Activated CD4-positive, alpha-beta T cell treated with anti-CD3 and anti-CD28 coated beads for 24 hours (primary cell): ENCODE results near the gene ERGIC1.

Source experiments
- DNase-seq, 2 donors: peaks; one replicate each; pipeline ENCODE4 v3.0.0-alpha.2; 2020; ENCODE audit warnings: low read depth in 2 of 2

The ERGIC1 gene

GRCh38 chr5:172828911-172829431, 5.1 kb upstream of the ERGIC1 start:
- DNase-seq = no peak

GRCh38 chr5:172830275-172830799, 3.7 kb upstream of the ERGIC1 start:
- DNase-seq = no peak

- DNase-seq = no peak
These were observed 3.0 kb upstream of the ERGIC1 start for GRCh38 chr5:172830876-172831662.

- DNase-seq = no peak
These were observed 1.4 kb upstream of the ERGIC1 start for GRCh38 chr5:172832383-172833315.

- DNase-seq = no peak
These were observed 722 bp upstream of the ERGIC1 start for GRCh38 chr5:172833372-172833685.

GRCh38 chr5:172834415-172835289, 601 bp downstream of the ERGIC1 start:
- no peak for DNase-seq

- no peak for DNase-seq
These were observed 1.4 kb downstream of the ERGIC1 start for GRCh38 chr5:172835290-172835993.

GRCh38 chr5:172835994-172836356, 1.9 kb downstream of the ERGIC1 start:
- DNase-seq = no peak

GRCh38 chr5:172837640-172838039, 3.6 kb downstream of the ERGIC1 start:
- no peak for DNase-seq

GRCh38 chr5:172838151-172838875, 4.3 kb downstream of the ERGIC1 start:
- no peak for DNase-seq

- DNase-seq = no peak
These were observed 5.8 kb downstream of the ERGIC1 start for GRCh38 chr5:172839669-172840431.

GRCh38 chr5:172840432-172841154, 6.5 kb downstream of the ERGIC1 start:
- no peak for DNase-seq

- DNase-seq = no peak
These were observed 7.2 kb downstream of the ERGIC1 start for GRCh38 chr5:172841256-172841655.

- DNase-seq = no peak
These were observed 9.9 kb downstream of the ERGIC1 start for GRCh38 chr5:172843825-172844576.

GRCh38 chr5:172844577-172844838, 10.5 kb downstream of the ERGIC1 start:
- no peak for DNase-seq

- no peak for DNase-seq
These were observed 11.1 kb downstream of the ERGIC1 start for GRCh38 chr5:172845154-172845553.

GRCh38 chr5:172845576-172845975, 11.5 kb downstream of the ERGIC1 start:
- no peak for DNase-seq

GRCh38 chr5:172846249-172846648, 12.2 kb downstream of the ERGIC1 start:
- DNase-seq = no peak
